CD4-positive, alpha-beta T cell treated with Interleukin-21 for 1 hour (primary cell): ENCODE results near the gene CCNF.
"Not testable (repeated sequence)": the region's sequence is repeated elsewhere in the genome, so short reads cannot be mapped to it uniquely, and the experiment has no call there.

Source experiments
- DNase-seq: peaks from one replicate; pipeline ENCODE4 v3.0.0-alpha.2; 2020

CCNF gene

GRCh38 chr16:2473446-2473926 lies 44.2 kb downstream of the CCNF start:
- DNase-seq: peak; percentile 29

GRCh38 chr16:2473999-2474876 lies 45.0 kb downstream of the CCNF start:
- DNase-seq: peak; percentile 67

GRCh38 chr16:2474877-2475412 lies 45.7 kb downstream of the CCNF start, which contains the start of gene TBC1D24:
Gene TBC1D24 (plus strand): TSS chr16:2475127. CDS start chr16:2496149, 21,022 bp downstream.
- peak; percentile 86 for DNase-seq

GRCh38 chr16:2475413-2476344 lies 46.4 kb downstream of the CCNF start:
- peak; percentile 40 for DNase-seq

- DNase-seq: no peak
Observed at GRCh38 chr16:2476345-2476720, 47.1 kb downstream of the CCNF start.

- DNase-seq: no peak
Observed at GRCh38 chr16:2476741-2477140, 47.5 kb downstream of the CCNF start.

- no peak for DNase-seq
Observed at GRCh38 chr16:2477327-2477726, 48.1 kb downstream of the CCNF start.

GRCh38 chr16:2478279-2478678 lies 49.0 kb downstream of the CCNF start:
- no peak for DNase-seq

GRCh38 chr16:2479996-2480395 lies 50.7 kb downstream of the CCNF start:
- not testable (repeated sequence) for DNase-seq

- no peak for DNase-seq
Observed at GRCh38 chr16:2480948-2481347, 51.7 kb downstream of the CCNF start.

- DNase-seq: no peak
Observed at GRCh38 chr16:2481676-2482075, 52.4 kb downstream of the CCNF start.

- no peak for DNase-seq
Observed at GRCh38 chr16:2482249-2482648, 53.0 kb downstream of the CCNF start.

- DNase-seq: no peak
Observed at GRCh38 chr16:2482708-2483534, 53.7 kb downstream of the CCNF start.

GRCh38 chr16:2483939-2484897 lies 55.0 kb downstream of the CCNF start:
- no peak for DNase-seq

- DNase-seq: no peak
Observed at GRCh38 chr16:2484898-2485508, 55.8 kb downstream of the CCNF start.

- DNase-seq: no peak
Observed at GRCh38 chr16:2485811-2486507, 56.7 kb downstream of the CCNF start.

- peak; percentile 88 for DNase-seq
Observed at GRCh38 chr16:2486645-2487516, 57.6 kb downstream of the CCNF start.

- DNase-seq: no peak
Observed at GRCh38 chr16:2487517-2487842, 58.2 kb downstream of the CCNF start.
